ENCODE results near the gene SNX12. TPM values are rescaled to one million over a fixed set of nuclear protein-coding genes. Genes with fewer than 3 reads are reported as not detected.

SNX12 gene
- total and polyA plus RNA-seq, 2 of the 4 experiments (the other 2 are of a cell fraction) = 59.9 to 63.0 TPM

DNA sequence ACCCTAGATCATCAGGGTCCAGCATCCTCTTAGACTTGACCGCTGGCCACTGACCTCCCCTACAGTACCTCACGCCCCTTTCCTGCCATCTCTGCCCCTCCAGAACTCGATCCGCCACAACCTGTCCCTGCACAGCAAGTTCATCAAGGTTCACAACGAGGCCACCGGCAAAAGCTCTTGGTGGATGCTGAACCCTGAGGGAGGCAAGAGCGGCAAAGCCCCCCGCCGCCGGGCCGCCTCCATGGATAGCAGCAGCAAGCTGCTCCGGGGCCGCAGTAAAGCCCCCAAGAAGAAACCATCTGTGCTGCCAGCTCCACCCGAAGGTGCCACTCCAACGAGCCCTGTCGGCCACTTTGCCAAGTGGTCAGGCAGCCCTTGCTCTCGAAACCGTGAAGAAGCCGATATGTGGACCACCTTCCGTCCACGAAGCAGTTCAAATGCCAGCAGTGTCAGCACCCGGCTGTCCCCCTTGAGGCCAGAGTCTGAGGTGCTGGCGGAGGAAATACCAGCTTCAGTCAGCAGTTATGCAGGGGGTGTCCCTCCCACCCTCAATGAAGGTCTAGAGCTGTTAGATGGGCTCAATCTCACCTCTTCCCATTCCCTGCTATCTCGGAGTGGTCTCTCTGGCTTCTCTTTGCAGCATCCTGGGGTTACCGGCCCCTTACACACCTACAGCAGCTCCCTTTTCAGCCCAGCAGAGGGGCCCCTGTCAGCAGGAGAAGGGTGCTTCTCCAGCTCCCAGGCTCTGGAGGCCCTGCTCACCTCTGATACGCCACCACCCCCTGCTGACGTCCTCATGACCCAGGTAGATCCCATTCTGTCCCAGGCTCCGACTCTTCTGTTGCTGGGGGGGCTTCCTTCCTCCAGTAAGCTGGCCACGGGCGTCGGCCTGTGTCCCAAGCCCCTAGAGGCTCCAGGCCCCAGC, 32.7 kb upstream of the SNX12 start:
- POLR2A ChIA-PET (ENCODE audit: unreplicated experiment) = interaction anchor here (0.6 kb wide), 1 partner anchor 15 kb away, joined by 3 read pairs; no protein-coding TSS in a partner anchor
- 48% methylated on average over 8 of the region's 31 CpGs; no CpG with 5 or more reads in 1 of the 2 experiments for whole genome bisulfite sequencing, 2 experiments (ENCODE audit: extremely low coverage in 2 of 2, insufficient read length in 1 of 2)

More for the DNA sequence above, 32.7 kb upstream of the SNX12 start:
- BruUV-seq (replicated peaks) = no TSS peak
- Histone ChIP-seq H4K20me1 (ENCODE audit: insufficient read depth, low read length) (no peaks in the 10 kb centered on the region), H3K56ac (ENCODE audit: extremely low read depth, insufficient read depth, low read length) (no peak overlapping the region), H3K18ac (ENCODE audit: low read depth, low read length) (no peak overlapping the region), H3K27me3 (ENCODE audit: control insufficient read depth, insufficient read depth, low read length) (peaks cover 21% of the 10 kb centered on the region), H4K8ac (ENCODE audit: low read depth in 2 of 2, low read length in 2 of 2) (no peak overlapping the region), H3K4ac (ENCODE audit: low read depth, low read length) (no peak overlapping the region), H2BK20ac (ENCODE audit: low read depth, low read length) (no peak overlapping the region), H3K23ac (ENCODE audit: low read depth, low read length) (no peak overlapping the region), H3K14ac (replicated peaks; ENCODE audit: low read depth, low read length) (no peak overlapping the region), H3K9me1 (ENCODE audit: insufficient read depth, low read length) (no peaks in the 10 kb centered on the region), H2BK120ac (ENCODE audit: low read depth, low read length) (no peak overlapping the region), H3K9ac (ENCODE audit: low read depth, low read length) (no peak overlapping the region), H2AFZ (replicated peaks; ENCODE audit: low read length, poor library complexity) (no peak overlapping the region), H3K4me1 (ENCODE audit: control insufficient read depth, insufficient read depth, low read length) (no peaks in the 10 kb centered on the region), H2BK5ac (ENCODE audit: low read depth, low read length, poor library complexity, severe bottlenecking) (no peak overlapping the region), H3K36me3 (ENCODE audit: control insufficient read depth, insufficient read depth, low read length) (no peaks in the 10 kb centered on the region), H2AK9ac (replicated peaks; ENCODE audit: low read depth, low read length, poor library complexity) (no peak overlapping the region), H3K9me3 (ENCODE audit: control insufficient read depth, insufficient read depth, low read length) (no peaks in the 10 kb centered on the region), H3K4me2 (ENCODE audit: low read depth, low read length) (no peak overlapping the region), H3K27ac (ENCODE audit: insufficient read depth, low read length) (no peak overlapping the region), H3K4me3 (ENCODE audit: insufficient read depth, low read depth, low read length) (no peak overlapping the region), H4K5ac (ENCODE audit: low read depth, low read length) (no peak overlapping the region), H2AK5ac (ENCODE audit: low read depth, low read length) (no peak overlapping the region), H3K79me1 (ENCODE audit: low read depth in 1 of 2, low read length in 2 of 2) (no peaks in the 10 kb centered on the region), H4K91ac (ENCODE audit: insufficient read depth, low read depth, low read length) (no peak overlapping the region), H2BK15ac (ENCODE audit: low read depth, low read length) (no peak overlapping the region)
- no peak for TF ChIP-seq FOS (IDR thresholded peaks at IDR 0.05; ENCODE audit: low read depth, low read length)
- TF ChIP-seq CEBPB (IDR thresholded peaks at IDR 0.05; ENCODE audit: low read depth, low read length) = no peak
- TF ChIP-seq NFE2L2 (IDR thresholded peaks at IDR 0.05; ENCODE audit: low read depth, low read length) = no peak
- no peak for TF ChIP-seq RCOR1 (IDR thresholded peaks at IDR 0.05; ENCODE audit: insufficient replicate concordance, low read length)
- TF ChIP-seq CHD1 (IDR thresholded peaks at IDR 0.05; ENCODE audit: low read depth, low read length) = no peak
- TF ChIP-seq, protein P1, sequence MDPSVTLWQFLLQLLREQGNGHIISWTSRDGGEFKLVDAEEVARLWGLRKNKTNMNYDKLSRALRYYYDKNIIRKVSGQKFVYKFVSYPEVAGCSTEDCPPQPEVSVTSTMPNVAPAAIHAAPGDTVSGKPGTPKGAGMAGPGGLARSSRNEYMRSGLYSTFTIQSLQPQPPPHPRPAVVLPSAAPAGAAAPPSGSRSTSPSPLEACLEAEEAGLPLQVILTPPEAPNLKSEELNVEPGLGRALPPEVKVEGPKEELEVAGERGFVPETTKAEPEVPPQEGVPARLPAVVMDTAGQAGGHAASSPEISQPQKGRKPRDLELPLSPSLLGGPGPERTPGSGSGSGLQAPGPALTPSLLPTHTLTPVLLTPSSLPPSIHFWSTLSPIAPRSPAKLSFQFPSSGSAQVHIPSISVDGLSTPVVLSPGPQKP (IDR thresholded peaks at IDR 0.05; ENCODE audit: borderline replicate concordance, low read depth, low read length) = no peak
- no peak for TF ChIP-seq MXI1 (IDR thresholded peaks at IDR 0.05; ENCODE audit: borderline replicate concordance, low read depth, low read length)
- TF ChIP-seq, protein P2, sequence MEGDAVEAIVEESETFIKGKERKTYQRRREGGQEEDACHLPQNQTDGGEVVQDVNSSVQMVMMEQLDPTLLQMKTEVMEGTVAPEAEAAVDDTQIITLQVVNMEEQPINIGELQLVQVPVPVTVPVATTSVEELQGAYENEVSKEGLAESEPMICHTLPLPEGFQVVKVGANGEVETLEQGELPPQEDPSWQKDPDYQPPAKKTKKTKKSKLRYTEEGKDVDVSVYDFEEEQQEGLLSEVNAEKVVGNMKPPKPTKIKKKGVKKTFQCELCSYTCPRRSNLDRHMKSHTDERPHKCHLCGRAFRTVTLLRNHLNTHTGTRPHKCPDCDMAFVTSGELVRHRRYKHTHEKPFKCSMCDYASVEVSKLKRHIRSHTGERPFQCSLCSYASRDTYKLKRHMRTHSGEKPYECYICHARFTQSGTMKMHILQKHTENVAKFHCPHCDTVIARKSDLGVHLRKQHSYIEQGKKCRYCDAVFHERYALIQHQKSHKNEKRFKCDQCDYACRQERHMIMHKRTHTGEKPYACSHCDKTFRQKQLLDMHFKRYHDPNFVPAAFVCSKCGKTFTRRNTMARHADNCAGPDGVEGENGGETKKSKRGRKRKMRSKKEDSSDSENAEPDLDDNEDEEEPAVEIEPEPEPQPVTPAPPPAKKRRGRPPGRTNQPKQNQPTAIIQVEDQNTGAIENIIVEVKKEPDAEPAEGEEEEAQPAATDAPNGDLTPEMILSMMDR (conservative IDR thresholded peaks at IDR 0.05; ENCODE audit: low read depth, low read length) = no peak
- no peak for TF ChIP-seq SMC3 (IDR thresholded peaks at IDR 0.05; ENCODE audit: low read depth, low read length)
- no peak for TF ChIP-seq RFX5 (IDR thresholded peaks at IDR 0.05; ENCODE audit: low read depth, low read length)
- TF ChIP-seq, protein P3, sequence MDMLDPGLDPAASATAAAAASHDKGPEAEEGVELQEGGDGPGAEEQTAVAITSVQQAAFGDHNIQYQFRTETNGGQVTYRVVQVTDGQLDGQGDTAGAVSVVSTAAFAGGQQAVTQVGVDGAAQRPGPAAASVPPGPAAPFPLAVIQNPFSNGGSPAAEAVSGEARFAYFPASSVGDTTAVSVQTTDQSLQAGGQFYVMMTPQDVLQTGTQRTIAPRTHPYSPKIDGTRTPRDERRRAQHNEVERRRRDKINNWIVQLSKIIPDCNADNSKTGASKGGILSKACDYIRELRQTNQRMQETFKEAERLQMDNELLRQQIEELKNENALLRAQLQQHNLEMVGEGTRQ (IDR thresholded peaks at IDR 0.05; ENCODE audit: low read depth, low read length) = no peak
- no peak for TF ChIP-seq POLR2A (IDR thresholded peaks at IDR 0.05; ENCODE audit: low read depth, low read length)
- no peak for TF ChIP-seq RAD21 (IDR thresholded peaks at IDR 0.05; ENCODE audit: low read length)
- TF ChIP-seq MAZ (IDR thresholded peaks at IDR 0.05; ENCODE audit: borderline replicate concordance, low read depth, low read length) = no peak
- no peak for TF ChIP-seq MAFK (IDR thresholded peaks at IDR 0.05; ENCODE audit: low read depth, low read length)
- no peak for ATAC-seq (ENCODE audit: low read depth)
- intact Hi-C loops (cut with micrococcal nuclease) = no loop called here
- in situ Hi-C loops (cut with MboI; ENCODE audit: low sequenced_read_pairs) = no loop called here
- DNase-seq = no peak
- dilution Hi-C loops (cut with HindIII; ENCODE audit: low sequenced_read_pairs, unreplicated experiment) = no loop called here
- CTCF ChIA-PET = no interaction called here
